A549 treated with AZD9567 at 1 μM for 4 hours (cell line): ENCODE results near the gene SLC66A1. TPM values are rescaled to one million over a fixed set of nuclear protein-coding genes. Genes with fewer than 3 reads are reported as not detected.

ENCODE experiments used
- total RNA-seq: library from RNA; stranded (reverse); fragments of 200-300 nt; extraction: Qiagen RNA extraction; gene quantifications from 5 replicates; pipeline ENCODE4 v1.2.3, GENCODE V29; 2022; ENCODE audit not compliant: insufficient read depth

The SLC66A1 gene, protein sequence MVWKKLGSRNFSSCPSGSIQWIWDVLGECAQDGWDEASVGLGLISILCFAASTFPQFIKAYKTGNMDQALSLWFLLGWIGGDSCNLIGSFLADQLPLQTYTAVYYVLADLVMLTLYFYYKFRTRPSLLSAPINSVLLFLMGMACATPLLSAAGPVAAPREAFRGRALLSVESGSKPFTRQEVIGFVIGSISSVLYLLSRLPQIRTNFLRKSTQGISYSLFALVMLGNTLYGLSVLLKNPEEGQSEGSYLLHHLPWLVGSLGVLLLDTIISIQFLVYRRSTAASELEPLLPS
- 14.9 to 24.6 TPM (median 23.0 TPM) in 5 replicates for total RNA-seq

DNA sequence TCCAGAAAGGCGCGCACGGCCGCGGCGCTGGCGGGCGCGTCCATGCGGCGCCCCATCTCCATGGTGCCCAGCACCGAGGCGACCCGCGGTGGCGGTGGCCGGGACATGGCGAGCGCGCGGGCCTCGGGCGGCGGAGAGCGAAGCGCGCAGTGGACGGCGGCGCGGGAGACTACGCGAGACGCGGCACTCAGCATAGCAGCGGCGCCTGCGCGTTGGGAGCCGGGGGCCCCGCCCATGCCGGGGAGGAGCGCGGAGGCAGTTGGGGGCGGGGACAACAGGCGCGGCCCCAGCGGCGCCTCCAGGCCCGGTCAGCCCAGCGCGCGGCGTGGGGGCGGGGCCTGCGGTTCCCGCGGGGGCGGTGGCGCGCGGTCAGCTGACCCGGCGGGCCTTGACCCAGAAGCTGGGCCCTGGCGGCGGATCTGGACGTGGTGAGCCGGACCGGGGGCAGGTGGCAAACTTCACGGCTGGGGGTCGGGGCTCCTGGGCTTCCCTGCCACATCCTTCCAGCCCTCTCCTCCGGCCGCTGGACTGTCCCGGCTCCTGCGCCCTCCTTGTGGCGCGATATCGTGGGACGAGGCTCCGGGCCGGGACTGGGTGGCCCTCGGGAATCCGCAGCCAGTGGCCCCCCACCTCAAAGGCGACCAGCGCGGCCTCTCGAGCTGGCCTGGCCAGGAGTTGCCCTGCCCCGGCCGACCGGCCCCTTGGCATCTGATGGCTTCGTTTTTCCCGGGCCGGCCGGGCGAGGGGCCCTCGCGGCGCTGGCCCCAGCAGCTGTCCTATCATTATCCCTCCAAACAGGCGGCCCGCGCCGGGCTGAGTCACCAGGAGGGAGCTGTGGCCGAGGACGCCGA lies at the start of gene SLC66A1, which contains the start of gene AKR7A2:
Gene SLC66A1, plus strand, starts transcription at position 396 of the 851 bp plus-strand sequence. CDS start 5,352 bp downstream, outside the sequence.
Gene AKR7A2, minus strand, starts transcription at position 214 of the 851 bp plus-strand sequence. Its CDS starts 20 bp downstream, at position 194.

DNA sequence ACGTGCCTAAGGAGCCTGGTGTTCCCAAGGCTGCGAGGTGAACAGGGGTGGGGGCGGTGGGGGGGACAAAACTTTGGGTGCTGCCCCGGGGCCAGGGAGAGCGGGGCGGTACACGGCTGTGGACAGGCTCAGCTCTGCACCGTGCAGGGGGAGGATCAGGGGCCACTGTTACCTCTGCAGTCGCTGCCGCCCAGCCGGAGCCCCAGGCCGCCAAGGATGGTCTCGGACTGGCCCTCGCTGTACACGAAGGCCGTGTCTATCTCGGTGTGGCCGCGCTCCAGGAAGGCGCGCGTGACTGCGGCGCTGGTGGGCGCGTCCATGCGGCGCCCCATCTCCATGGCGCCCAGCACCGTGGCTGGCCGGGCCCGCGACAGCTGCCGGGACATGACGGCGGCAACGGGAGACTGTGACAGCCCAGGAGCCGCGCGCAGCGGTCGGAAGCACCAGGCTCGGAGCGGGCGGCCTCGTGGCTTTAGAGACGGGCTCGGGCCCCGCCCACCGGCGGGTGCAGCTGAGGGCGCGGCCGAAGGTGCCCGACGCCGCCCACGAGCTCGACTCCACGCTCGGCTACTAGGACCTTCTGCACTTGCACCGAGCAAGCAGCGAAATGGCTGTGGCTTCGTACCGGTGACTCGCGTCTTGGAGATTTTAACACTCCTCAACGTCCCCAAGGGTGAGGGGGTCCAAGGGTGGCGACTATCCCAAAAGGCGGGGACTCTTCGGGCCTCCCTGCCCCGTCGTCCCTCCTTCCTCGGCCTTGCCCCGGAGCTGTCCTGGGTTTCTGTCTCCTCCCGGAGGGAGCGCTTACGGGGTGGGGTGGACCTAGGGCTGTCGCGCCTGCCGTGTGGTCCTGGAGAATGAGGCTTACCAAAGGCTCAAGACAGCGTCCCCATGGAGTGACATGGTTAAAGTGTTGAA lies 23.5 kb upstream of the SLC66A1 start, which contains the start of gene AKR7A3:
Gene AKR7A3, minus strand, starts transcription at position 447 of the 918 bp plus-strand sequence. Its CDS starts 61 bp downstream, at position 386.

Other genes starting within 250 kb of the SLC66A1 start
- gene UBR4, start 102.1 kb upstream of the SLC66A1 start, total RNA-seq = 90.3 to 119 TPM (median 94.3 TPM) in 5 replicates
- 28.1 to 37.2 TPM (median 34.3 TPM) in 5 replicates for gene EMC1, start 60.8 kb upstream of the SLC66A1 start, total RNA-seq
- 64.0 to 71.9 TPM (median 65.1 TPM) in 5 replicates for gene MRTO4, start 60.5 kb upstream of the SLC66A1 start, total RNA-seq
- 0.13 to 0.23 TPM (median 0.18 TPM) in 4 of 5 replicates, not detected in the other for gene AKR7A3, start 23.6 kb upstream of the SLC66A1 start, total RNA-seq
- gene AKR7A2, start 182 bp upstream of the SLC66A1 start, total RNA-seq = 34.3 to 55.3 TPM (median 53.7 TPM) in 5 replicates
- gene CAPZB, start 173.2 kb downstream of the SLC66A1 start, total RNA-seq = 224 to 235 TPM (median 229 TPM) in 5 replicates